Stimulated activated naive CD4-positive, alpha-beta T cell treated with Interleukin-2 at 50 U/mL for 16 hours (primary cell): ENCODE data around the gene NTF3.
"Not testable (repeated sequence)": the region's sequence is repeated elsewhere in the genome, so short reads cannot be mapped to it uniquely, and the experiment has no call there.

Experiments used
- DNase-seq: peaks from one replicate; lab custom pipeline; 2025; lab: John Stamatoyannopoulos, UW

NTF3 gene

GRCh38 chr12:5537026-5537615 is 105.2 kb downstream of the NTF3 start:
- DNase-seq = not testable (repeated sequence)

GRCh38 chr12:5537771-5538170 is 105.9 kb downstream of the NTF3 start:
- DNase-seq = no peak
